GM18867 (cell line): Measurements from ENCODE around the gene TOR4A.
"Not testable (repeated sequence)": the region's sequence is repeated elsewhere in the genome, so short reads cannot be mapped to it uniquely, and the experiment has no call there.

Source experiments
- ATAC-seq: cut with Tn5 transposase; IDR thresholded peaks from one replicate; pipeline ENCODE4 v1.9.1; 2021; ENCODE audit warnings: mild to moderate bottlenecking, moderate library complexity; ENCODE audit not compliant: unreplicated experiment

TOR4A gene

DNA sequence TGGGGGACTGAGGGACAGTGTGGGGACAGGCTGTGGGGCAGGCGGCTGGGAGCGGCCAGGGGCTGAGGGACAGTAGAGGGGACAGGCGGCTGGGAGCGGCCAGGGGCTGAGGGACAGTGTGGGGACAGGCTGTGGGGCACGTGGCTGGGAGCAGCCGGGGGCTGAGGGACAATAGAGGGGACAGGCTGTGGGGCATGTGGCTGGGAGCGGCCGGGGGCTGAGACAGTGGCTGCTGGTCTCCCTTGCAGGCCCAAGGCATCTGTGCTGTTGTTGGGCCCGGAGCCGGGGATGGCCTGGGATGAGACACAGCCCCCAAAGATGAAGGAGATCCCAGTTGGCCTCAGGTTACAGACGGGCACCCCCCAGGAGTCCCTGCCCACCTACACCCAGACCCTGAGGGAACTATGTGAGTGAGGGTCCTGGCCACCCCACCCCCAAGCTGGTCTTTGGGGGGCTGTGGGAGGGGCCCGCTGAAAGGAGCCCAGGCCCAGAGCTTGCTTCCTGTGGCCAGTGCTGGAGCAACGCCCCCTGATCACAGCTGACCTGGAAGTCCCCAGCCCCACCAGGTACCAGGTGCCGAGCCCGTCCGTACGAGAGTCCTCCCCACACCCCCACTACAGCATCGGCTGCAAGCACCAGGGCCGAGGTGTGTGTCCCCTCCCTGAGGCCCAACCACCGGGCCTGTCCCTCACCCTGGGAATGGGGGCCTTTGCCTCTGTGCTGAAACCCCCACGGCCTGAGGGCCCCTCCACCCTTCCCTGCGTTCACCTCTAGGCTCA, 25.8 kb upstream of the TOR4A start:
- ATAC-seq = no peak

DNA sequence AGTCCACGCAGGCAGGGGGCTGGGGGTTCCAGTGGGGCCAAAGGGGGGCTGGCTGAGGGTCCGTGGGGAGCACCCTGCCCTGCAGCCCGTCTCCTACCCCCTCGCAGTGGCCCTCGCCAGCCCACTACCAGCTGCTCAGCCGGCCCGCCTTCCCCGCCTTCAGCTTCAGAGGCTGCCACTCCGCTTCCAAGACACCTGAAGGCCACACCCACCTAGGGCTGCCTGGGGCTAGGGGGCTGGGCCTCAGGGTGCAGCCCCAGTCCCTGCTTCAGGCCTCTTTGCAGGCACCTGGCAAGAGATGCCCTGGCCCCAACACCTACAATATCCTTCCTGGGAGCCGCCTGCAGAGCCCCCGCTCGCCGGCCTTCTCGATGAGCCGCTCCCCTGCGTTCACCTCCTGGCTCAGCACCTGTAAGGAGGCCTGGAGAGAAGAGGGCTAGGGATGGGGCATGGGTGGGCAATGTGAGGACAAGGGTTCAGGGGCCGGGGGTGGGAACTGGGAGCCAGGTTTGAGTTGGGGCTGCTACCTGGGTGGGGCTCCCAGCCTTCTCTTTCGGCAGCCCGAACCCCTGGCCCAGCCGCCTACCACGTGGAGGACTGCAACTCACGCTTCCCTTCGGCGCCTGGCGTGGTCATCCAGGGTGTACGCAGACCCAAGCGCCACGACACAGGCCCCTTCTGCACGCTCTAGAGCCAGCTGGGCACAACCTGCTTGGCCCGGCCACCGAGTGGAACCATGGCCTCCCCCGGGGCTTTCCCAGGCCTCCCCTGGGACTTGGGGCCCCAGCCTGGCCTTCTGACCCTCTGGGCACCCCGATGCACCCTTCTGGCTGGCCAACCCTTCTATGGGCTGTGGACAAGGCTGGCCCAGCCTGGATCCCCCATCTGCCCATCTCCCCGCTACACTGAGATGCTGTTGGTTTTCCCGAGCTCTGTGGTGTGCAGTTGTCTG, 24.7 kb upstream of the TOR4A start:
- no peak for ATAC-seq

DNA sequence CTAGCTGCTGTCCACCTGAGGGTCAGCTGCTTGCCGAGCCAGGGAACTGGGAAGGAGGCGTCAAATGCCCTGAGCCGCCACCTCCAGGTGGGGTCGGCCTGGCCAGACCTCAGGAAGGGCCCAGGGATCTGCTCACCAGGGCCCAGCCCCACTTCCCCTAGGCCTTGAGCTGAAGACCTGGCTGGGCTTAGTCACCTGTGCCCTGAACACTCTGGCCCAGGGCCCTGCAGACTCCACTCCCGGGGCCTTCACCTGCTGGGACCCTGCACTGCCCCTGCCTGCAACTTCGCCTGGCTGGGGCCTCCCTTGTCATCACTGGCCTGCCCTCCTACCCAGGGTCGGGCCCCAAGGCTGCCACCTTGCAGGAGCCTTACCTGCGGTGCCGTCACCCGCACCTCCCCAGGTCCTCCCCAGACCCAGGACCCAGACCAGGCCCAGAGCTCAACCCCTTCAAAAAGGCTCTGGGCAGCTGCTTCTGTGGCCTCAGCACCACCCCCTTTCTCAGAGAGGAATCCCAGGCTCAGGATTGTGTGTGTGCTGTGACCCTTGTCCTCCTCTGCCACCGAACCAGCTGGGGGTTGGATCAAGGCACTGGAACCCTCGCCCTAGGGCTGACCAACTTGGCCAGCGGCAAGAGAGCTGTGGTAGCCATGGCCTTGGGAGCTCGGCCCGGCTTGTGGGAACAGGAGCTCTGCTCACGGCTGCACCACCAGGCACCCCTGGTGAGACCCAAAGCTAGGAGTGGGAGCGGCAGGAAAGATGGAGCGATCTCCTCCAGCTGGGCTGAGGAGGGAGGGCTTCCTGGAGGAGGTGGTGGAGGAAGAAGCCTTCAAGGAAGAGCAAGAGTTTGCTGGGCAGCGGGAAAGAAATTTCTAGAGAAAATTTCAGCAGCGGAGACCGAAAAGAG, 23.6 kb upstream of the TOR4A start:
- ATAC-seq = no peak

DNA sequence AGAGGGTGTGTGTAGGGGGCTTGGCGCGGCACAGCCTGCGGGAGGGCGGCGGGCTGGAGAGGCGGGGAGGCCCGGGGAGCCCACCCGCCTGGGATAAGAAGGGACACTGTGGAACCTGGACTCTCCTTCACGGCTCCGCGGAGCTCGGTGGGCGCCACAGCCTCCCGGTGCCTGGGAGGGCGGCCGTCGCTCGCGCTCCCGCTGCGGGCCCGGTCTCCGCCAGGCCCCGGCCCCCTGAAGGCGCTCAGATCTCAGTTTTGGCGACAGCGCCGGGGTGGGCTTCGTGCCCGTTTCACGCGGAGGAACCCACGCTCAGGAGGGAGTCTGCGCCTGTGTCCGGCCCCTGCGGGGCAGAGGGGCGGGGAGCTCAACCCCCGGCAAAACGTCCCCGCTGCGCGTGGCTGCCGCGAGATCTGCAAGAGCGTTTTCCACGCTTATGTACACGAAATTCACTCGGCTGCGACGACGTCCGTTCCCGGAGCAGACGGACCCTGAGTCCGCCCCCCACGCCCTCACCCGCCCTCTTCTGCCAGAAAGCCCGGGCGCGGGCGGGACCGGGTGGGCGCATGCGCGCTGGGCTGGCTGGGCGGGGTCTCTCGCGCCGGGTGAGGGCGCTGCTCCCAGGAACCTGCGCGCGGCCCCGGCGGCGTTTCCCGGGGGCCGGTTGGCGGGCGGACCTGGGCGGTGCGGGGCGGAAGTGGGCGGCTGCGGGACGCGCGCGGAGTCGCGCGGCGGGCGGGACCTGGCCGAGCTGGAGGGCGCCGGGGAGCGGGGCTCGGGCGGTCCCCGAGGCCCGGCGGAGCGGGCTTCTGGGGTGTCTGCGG, 22.7 kb upstream of the TOR4A start, which contains the start of gene NELFB:
Gene NELFB, plus strand, starts transcription at position 704 of the 824 bp plus-strand sequence.
- peak; percentile 76 for ATAC-seq

DNA sequence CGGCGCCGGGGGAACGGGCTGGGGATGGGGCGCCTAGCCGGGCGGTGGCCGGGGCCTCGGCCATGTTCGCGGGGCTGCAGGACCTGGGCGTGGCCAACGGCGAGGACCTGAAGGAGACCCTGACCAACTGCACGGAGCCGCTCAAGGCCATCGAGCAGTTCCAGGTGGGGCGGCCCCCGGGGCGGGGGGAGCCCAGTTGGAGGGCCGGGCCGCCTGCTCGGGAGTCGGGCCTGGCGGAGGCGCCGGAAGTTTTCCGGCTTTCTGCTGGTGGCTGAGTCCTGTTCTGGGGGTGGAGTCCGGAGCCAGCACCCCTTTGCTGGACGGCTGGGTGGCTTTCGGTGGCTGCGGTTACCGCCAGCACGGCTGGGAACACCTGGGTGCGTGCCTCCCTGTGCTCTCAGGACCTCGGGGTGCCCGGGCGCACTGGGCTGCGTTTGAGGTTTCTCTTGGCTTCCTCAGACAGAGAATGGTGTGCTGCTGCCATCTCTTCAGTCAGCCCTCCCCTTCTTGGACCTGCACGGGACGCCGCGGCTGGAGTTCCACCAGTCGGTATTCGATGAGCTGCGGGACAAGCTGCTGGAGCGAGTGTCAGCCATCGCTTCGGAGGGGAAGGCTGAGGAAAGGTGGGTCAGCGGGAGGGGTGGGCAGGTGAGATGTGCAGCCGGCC, 21.9 kb upstream of the TOR4A start:
- peak; percentile 26 for ATAC-seq

DNA sequence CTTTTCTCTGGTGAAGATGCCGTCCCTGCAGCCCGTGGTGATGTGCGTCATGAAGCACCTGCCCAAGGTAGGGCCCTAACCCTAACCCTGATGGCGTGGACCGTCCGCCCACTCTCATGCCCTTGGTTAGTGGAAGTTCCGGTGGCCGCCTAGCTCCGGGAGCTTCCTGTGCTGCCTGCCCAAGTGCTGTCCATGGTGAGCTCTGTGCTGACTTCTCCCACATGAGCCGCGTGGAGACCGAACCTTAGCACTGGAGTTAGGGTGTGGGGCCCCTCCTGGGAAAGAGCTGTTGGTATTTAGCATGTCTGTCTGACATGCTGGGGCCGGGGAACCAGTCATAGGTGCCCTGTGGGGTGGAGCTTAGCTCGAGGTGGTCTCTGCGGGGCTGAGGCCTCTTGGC, 21.2 kb upstream of the TOR4A start:
- ATAC-seq = no peak

DNA sequence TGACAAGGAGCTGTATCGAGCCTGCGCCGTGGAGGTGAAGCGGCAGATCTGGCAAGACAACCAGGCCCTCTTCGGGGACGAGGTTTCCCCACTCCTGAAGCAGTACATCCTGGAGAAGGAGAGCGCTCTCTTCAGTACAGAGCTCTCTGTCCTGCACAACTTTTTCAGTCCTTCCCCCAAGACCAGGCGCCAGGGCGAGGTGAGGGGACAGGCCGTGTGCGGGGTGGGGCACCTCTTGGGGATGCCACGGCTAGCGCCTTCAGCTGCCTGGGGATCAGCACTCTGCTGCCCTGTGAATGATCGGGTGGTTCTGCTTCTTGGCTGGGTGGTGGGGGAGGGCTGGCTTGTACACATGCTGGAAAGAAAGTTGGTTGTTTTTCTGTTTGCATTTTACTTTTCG, 20.7 kb upstream of the TOR4A start:
- ATAC-seq = no peak

DNA sequence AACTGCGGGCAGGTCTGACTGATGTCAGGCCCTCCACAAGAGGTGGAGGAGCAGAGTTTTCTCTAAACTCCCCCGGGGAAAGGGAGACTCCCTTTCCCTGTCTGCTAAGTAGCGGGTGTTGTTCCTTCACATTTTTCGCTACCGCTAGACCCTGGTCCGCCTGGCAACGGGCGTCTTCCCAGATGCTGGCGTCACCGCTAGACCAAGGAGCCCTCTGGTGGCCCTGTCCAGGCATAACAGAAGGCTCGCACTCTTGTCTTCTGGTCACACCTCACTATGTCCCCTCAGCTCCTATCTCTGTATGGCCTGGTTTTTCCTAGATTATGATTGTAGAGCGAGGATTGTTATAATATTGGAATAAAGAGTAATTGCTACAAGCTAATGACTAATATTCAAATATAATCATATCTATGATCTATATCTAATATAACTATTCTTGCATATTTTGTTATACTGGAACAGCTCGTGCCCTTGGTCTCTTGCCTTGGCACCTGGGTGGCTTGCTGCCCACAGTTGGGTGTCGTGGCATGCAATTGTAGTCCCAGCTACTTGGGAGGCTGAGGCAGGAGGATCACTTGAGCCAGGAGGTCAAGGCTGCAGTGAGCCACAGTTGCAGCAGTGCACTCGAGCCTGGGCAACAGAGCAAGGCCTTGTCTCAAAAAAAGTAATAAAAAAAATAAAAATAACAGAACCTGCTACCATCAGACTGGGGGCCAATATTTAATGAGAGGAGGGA, 15.2 kb upstream of the TOR4A start:
- ATAC-seq = not testable (repeated sequence)

DNA sequence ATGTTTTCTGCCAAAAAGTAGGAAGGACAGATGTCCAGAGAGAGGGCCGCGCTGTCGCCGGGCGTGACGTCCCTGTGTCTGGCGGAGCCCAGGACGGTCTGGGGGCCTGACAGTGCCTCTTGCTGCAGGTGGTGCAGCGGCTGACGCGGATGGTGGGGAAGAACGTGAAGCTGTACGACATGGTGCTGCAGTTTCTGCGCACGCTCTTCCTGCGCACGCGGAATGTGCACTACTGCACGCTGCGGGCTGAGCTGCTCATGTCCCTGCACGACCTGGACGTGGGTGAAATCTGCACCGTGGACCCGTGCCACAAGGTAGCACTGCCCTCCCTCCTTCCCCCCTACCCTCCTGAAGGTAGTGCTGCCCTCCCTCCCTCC, 14.6 kb upstream of the TOR4A start:
- no peak for ATAC-seq

DNA sequence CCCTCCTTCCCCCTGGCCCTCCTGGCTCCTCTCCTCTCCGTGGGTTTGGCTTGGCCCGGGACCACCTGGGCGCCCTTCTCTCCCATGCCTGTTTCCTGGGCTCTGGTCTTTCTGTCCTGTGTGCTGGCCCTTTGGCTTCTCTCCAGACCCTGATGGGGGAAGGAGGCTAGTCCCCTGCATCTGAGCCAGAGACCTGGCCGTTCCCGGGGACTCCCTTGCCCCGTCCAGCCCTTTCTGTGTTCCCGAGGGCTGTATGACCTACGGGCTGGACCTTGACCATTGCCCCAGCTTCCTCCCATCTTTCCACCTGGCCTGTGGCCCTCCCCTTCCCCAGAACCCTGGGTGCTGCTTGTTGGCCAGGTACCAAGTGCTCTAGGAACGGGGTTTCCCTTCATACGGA, 14.0 kb upstream of the TOR4A start:
- no peak for ATAC-seq

DNA sequence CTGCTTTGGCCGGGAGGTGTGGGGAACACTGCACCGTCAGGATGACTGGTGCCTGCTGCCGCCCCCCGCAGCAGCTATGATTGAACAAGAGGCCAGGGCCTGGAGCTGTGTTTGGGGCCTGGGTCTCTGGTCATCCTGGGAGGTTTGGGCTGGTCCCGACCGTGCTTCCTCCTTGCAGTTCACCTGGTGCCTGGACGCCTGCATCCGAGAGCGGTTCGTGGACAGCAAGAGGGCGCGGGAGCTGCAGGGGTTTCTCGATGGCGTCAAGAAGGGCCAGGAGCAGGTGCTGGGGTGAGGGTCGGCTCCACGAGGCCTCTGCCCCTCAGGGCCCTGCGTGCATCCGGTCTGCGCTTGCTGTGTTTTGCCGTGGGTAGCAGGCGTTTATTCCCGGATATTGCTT, 13.5 kb upstream of the TOR4A start:
- no peak for ATAC-seq

DNA sequence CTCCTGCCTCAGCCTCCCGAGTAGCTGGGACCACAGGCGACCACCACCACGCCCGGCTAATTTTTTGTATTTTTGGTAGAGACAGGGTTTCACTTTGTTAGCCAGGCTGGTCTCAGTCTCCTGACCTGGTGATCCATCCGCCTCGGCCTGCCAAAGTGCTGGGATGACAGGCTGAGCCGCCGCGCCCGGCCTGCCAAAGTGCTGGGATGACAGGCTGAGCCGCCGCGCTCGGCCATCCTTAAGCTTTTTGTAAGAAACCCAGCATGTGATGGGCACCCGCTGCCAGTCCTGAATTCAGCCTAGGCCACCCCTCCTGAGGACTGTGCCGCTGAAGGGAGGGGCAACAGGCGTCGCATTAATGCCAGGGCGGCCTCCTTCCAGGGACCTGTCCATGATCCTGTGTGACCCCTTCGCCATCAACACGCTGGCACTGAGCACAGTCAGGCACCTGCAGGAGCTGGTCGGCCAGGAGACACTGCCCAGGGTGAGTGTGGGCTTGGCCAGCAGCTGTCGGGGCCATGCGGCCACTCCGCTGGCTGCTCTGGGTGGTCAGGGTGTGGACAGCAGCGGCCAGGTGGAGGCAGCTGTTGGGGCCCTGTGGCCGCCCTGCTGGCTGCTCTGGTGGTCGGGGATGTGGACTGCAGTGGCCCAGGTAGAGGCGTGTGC, 11.9 kb upstream of the TOR4A start:
- no peak for ATAC-seq

DNA sequence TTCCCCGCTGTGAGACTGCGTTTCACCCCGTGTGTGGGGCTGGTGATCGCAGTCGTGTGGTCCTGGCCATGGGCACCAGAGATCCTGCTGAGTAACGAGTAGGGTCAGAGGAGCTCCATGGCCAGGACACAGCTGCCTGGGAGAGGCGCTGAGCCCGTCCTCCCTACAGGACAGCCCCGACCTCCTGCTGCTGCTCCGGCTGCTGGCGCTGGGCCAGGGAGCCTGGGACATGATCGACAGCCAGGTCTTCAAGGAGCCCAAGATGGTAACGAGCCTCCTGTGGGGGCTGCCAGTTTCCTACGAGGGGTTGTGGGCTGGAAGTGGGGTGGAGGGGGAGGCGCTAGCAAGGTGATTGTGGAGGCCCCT, 11.4 kb upstream of the TOR4A start:
- ATAC-seq = no peak

DNA sequence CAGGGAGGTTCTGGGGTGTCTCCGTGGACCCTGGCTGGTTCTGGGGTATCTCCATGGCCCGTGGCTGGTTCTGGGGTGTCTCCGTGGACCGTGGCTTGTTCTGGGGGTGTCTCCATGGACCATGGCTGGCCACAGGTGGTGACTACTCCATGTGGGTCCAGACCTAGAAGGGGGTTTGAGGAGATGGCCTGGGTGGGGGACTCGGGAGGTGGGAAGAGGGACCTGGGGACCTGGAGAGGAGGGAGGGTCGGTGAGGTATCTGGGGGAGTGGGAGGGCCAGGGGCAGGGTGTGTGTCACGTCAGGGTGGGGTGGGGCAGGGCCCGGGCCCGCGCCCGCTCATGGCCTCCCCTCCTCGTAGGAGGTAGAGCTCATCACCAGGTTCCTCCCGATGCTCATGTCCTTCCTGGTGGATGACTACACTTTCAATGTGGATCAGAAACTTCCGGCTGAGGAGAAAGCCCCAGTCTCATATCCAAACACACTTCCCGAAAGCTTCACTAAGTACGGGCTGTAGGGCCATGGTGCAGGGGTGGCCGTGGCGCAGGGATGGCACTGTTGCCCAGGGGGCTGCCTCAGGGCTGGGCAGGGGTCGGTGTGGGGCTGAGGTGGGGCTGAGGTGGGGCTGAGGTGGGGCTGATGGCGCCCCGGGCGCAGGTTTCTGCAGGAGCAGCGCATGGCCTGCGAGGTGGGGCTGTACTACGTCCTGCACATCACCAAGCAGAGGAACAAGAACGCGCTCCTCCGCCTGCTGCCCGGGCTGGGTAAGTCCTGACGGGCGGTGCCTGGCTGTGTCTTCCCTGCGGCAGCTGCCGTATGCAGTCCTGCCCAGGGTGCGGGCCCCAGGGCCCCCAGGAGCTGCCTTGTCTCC, 10.7 kb upstream of the TOR4A start:
- no peak for ATAC-seq

DNA sequence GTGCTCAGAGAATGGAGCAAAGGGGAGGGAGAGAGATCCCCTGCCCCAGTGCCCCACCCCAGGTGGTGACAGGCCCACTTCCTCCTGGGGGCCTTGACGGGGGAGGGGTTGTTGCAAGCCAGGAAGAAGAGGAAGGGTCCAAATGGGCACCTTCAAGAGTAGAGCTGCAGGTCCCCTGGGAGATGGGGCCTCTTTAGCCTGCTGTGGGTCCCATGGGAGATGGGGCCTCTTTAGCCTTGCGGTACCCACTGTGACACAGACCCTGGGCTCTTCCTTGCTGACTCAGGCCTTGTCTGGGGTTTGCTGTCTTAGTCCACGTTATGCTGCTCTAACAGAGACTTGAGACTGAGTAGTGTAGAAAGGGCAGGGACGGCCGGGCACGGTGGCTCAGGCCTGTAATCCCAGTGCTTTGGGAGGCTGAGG, 9.6 kb upstream of the TOR4A start:
- no peak for ATAC-seq

DNA sequence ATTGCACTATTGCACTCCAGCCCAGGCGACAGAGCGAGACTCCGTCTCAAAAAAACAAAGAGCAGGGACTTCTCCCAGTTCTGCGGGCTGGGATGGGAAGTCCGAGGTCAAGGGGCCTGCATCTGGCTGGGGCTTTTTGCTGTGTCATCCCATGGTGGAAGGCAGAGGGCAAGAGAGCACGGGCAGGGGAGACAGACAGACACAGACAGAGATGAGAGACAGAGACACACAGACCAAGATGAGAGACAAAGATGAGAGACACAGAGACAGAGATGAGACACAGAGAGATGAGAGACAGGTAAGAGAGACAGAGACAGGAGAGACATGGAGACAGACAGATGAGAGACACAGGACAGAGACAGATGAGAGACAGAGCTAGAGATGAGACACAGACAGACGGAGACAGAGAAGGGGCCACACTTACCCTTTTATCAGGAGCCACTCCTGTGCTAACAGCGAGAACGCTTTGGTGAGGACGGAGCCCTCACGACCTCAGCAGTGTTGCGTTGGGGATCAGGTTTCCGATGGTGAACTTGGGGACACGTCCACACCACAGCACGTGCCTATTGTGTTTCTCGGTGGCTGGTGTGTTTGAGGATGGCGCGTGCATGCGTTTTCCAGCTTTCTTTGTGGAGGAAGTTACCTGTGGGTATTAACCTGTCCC, 8.9 kb upstream of the TOR4A start:
- ATAC-seq = peak; percentile 5

DNA sequence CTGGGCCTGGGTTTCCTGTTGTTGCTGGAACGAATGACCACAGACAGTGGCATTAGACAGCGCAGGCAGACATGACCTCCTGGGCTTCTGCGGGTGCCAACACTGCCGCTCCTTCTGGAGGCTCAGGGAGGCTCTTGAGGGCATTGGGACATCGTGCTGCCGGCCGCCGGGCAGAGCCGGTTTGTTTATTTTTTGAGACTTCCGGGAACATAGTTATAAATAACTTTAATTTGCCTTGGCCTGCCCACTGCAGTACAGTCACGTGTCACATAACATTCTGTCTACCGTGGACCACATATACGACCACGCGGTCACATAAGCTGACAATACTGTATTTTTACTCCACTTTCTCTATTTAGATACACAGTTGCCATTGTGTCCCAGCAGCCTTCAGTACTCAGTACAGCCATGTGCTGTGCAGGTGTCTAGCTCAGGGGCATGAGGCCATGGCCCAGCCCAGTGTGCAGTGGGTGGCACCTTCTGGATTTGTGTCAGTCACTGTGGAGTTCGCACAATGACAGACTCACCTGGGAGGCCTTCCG, 8.2 kb upstream of the TOR4A start:
- ATAC-seq = peak; percentile 50
